ENCODE data around the gene RAPGEF4.

DNA sequence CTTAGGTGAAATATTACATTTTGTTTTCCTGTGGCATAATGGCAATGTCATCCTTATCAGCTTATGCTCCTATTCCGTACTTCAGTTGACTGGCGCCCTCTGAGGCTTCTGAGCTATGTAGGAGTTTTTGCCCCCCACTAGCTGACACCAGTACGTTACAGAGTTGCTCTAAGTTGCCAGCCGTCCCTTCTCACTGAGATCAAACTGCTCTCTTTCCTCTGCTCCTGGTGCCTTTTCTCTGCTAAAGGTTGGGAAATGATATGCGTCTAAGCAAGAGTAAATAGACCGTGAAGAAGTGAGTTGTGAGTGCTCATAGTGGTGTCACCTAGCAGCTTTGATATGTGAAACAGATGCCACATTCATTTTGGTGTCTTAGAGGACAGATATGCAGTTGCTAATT, 99.2 kb downstream of the RAPGEF4 start:
- no peak for TF ChIP-seq POLR2A (IDR thresholded peaks at IDR 0.05)
- TF ChIP-seq, protein P1, sequence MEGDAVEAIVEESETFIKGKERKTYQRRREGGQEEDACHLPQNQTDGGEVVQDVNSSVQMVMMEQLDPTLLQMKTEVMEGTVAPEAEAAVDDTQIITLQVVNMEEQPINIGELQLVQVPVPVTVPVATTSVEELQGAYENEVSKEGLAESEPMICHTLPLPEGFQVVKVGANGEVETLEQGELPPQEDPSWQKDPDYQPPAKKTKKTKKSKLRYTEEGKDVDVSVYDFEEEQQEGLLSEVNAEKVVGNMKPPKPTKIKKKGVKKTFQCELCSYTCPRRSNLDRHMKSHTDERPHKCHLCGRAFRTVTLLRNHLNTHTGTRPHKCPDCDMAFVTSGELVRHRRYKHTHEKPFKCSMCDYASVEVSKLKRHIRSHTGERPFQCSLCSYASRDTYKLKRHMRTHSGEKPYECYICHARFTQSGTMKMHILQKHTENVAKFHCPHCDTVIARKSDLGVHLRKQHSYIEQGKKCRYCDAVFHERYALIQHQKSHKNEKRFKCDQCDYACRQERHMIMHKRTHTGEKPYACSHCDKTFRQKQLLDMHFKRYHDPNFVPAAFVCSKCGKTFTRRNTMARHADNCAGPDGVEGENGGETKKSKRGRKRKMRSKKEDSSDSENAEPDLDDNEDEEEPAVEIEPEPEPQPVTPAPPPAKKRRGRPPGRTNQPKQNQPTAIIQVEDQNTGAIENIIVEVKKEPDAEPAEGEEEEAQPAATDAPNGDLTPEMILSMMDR (IDR thresholded peaks at IDR 0.05): no peak

All from Peyer's patch (tissue), 4 donors.